ENCODE results near the gene SERPINB6. TPM values are rescaled to one million over a fixed set of nuclear protein-coding genes. Genes with fewer than 3 reads are reported as not detected.
A peak's percentile ranks its signal among the peaks of the same experiment; 100 is the strongest.
"Not testable (repeated sequence)": the region's sequence is repeated elsewhere in the genome, so short reads cannot be mapped to it uniquely, and the experiment has no call there.

Gene SERPINB6
- polyA plus RNA-seq, 3 donors, result 82.2 to 86.0 (median 84.7) TPM

DNA sequence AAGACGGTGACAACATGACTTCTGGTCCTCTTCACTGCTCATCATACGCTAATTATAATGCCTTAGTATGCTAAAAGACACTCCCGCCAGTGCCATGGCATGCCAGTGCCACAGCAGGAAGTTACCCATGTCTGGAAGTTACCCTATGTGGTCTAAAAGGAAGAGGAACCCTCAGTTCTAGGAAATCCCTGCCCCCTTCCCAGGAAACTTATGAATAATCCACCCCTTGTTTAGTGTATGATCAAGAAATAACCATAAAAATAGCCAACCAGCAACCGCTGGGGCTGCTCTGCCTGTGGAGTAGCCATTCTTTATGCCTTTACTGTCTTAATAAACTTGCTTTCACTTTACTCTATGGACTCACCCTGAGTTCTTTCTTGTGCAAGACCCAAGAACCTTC lies 52.4 kb downstream of the SERPINB6 start:
- DNase-seq, result no peak

- DNase-seq, result peak; percentile 49
Measured at GRCh38 chr6:2917801-2918445, 53.4 kb downstream of the SERPINB6 start.

- DNase-seq, result no peak
Measured at GRCh38 chr6:2917065-2917464, 54.3 kb downstream of the SERPINB6 start.

DNA sequence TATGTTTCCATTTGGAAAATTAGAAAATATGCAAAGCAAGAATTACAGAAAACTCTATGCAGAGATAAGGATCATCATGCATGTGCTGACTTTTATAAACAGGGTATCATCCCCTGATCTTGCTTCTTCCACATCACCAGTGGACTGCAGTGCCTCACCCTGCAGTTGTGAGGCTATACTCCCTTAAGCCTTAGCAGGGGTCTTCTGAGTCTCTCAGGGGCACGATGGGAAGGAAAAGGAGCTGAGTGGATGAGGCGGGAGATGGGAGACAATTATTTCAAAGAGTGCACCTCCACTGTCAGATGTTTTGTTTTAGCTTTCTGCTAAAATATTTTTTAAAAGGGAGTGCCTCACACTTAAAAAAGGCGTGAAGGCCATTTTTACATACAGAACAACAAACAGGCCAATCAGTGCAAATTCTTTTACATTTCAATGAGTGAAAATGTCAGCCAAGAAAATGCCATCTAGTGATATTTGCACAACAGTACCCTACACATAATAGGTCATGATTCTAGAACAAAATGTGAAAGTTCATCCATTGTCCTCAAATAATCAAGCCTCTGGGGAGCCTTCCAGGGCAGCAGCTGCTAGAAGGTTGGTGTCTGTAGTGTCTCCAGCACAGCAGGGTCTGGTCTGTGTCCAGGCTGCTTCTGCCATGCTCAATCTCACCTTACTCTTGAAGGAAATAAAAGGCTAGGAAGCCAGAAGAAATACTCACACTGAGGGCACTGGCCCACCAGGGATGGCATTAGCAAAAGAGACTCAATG lies 55.0 kb downstream of the SERPINB6 start:
- DNase-seq, result no peak

GRCh38 chr6:2915150-2915549 lies 56.2 kb downstream of the SERPINB6 start:
- no peak for DNase-seq

- no peak for DNase-seq
Measured at GRCh38 chr6:2914318-2914660, 57.1 kb downstream of the SERPINB6 start.

GRCh38 chr6:2913621-2914317 lies 57.6 kb downstream of the SERPINB6 start:
- no peak for DNase-seq

- no peak for DNase-seq
Measured at GRCh38 chr6:2911171-2911570, 60.2 kb downstream of the SERPINB6 start.

DNA sequence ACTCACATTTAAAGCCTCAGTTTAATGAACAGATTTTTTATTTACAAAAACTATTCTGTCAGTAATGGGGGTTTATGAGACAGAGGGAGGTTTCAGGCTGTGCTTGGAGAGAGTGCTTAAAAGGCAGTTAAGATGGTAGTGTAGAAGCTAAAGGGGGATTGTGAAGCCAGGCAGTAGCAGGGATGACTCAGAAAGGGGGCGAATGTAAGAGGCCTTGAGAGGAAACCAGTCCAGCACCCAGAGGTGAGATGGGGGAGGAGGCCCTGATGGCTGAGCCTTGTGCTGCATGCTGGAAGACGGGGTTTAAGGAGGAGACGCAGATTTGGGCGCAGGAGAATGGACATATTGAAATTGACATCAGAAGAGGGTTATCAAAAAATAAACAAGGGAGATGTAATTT lies 61.6 kb downstream of the SERPINB6 start:
- DNase-seq, result no peak

DNA sequence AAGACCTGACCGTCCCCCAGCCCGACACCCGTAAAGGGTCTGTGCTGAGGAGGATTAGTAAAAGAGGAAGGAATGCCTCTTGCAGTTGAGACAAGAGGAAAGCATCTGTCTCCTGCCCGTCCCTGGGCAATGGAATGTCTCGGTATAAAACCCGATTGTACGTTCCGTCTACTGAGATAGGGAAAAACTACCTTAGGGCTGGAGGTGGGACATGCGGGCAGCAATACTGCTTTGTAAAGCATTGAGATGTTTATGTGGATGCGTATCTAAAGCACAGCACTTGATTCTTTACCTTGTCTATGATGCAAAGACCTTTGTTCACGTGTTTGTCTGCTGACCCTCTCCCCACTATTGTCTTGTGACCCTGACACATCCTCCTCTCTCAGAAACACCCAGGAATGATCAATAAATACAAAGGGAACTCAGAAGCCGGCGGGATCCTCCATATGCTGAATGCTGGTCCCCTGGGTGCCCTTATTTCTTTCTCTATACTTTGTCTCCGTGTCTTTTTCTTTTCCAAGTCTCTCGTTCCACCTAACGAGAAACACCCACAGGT lies 62.2 kb downstream of the SERPINB6 start:
- DNase-seq, result not testable (repeated sequence)

GRCh38 chr6:2908516-2908915 lies 62.9 kb downstream of the SERPINB6 start:
- not testable (repeated sequence) for DNase-seq

GRCh38 chr6:2903411-2904185 lies 67.8 kb downstream of the SERPINB6 start:
- not testable (repeated sequence) for DNase-seq

GRCh38 chr6:2901645-2902502 lies 69.5 kb downstream of the SERPINB6 start:
- not testable (repeated sequence) for DNase-seq

GRCh38 chr6:2900821-2901644 lies 70.3 kb downstream of the SERPINB6 start:
- DNase-seq, result no peak

DNA sequence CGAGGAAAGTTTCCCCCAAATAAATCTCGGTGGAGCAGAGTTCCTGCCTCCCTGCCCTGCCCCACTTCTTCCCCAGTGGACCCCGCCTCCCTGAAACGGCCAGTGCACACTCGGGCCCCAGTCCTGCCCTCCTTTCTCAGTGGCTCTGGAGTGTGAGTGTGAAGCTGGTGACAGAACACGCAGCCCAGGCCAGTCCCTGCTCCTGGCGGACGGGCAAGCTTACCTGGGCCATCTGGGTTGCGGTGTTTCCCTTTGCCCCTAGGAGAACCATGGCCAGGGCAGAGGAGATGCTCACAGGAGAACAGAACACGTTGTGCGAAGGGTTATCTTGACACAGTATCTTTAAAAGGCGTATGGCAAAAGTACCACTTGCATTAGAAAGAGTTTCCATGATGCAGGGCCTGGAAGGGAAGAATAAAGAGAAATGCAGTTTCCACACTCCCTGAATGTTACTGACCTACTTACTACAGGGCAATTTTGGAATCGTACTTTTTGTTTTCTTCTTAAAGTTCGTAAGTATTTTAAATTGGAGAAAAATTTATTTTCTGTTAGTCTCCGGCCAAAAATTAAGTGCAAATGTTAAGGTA lies 71.1 kb downstream of the SERPINB6 start:
- no peak for DNase-seq

GRCh38 chr6:2899596-2899995 lies 71.8 kb downstream of the SERPINB6 start:
- DNase-seq, result no peak

Measured in renal pelvis (tissue), 4 donors.